GM19351 (cell line): Measurements from ENCODE around the gene BST1.
"Not testable (repeated sequence)": the region's sequence is repeated elsewhere in the genome, so short reads cannot be mapped to it uniquely, and the experiment has no call there.

Source experiments
- ATAC-seq: cut with Tn5 transposase; IDR thresholded peaks from one replicate; pipeline ENCODE4 v1.9.1; 2021; ENCODE audit warnings: mild to moderate bottlenecking, moderate library complexity; ENCODE audit not compliant: unreplicated experiment

Gene BST1

GRCh38 chr4:15707363-15707715 lies 4.5 kb downstream of the BST1 start:
- no peak for ATAC-seq

GRCh38 chr4:15711762-15712161 lies 8.9 kb downstream of the BST1 start:
- ATAC-seq, result no peak

- ATAC-seq, result no peak
These were observed 9.3 kb downstream of the BST1 start for GRCh38 chr4:15712214-15712613.

- no peak for ATAC-seq
These were observed 11.3 kb downstream of the BST1 start for GRCh38 chr4:15714141-15714540.

GRCh38 chr4:15714646-15715435 lies 12.0 kb downstream of the BST1 start:
- no peak for ATAC-seq

GRCh38 chr4:15716115-15716514 lies 13.2 kb downstream of the BST1 start:
- no peak for ATAC-seq

- ATAC-seq, result no peak
These were observed 14.2 kb downstream of the BST1 start for GRCh38 chr4:15717086-15717485.

- ATAC-seq, result no peak
These were observed 15.0 kb downstream of the BST1 start for GRCh38 chr4:15717657-15718416.

- no peak for ATAC-seq
These were observed 15.6 kb downstream of the BST1 start for GRCh38 chr4:15718465-15718864.

- ATAC-seq, result no peak
These were observed 16.1 kb downstream of the BST1 start for GRCh38 chr4:15718959-15719358.

- ATAC-seq, result no peak
These were observed 16.6 kb downstream of the BST1 start for GRCh38 chr4:15719506-15719905.

GRCh38 chr4:15720851-15721250 lies 18.0 kb downstream of the BST1 start:
- no peak for ATAC-seq

- no peak for ATAC-seq
These were observed 22.7 kb downstream of the BST1 start for GRCh38 chr4:15725608-15726007.

GRCh38 chr4:15729910-15730533 lies 27.2 kb downstream of the BST1 start:
- peak; percentile 78 for ATAC-seq

GRCh38 chr4:15733061-15733460 lies 30.2 kb downstream of the BST1 start:
- not testable (repeated sequence) for ATAC-seq

GRCh38 chr4:15735536-15735935 lies 32.7 kb downstream of the BST1 start:
- ATAC-seq, result no peak

GRCh38 chr4:15736514-15737050 lies 33.7 kb downstream of the BST1 start:
- no peak for ATAC-seq

- ATAC-seq, result no peak
These were observed 34.4 kb downstream of the BST1 start for GRCh38 chr4:15737255-15737654.

- no peak for ATAC-seq
These were observed 36.0 kb downstream of the BST1 start for GRCh38 chr4:15738877-15739276.

GRCh38 chr4:15740764-15741404 lies 38.0 kb downstream of the BST1 start:
- ATAC-seq, result no peak

- no peak for ATAC-seq
These were observed 39.3 kb downstream of the BST1 start for GRCh38 chr4:15742083-15742582.
